RWPE1 (cell line): ENCODE results near the gene LPAR2.

Source experiments
- CTCF ChIA-PET: fragments of 350-600 bp; sonication (Branson Sonifier 250); formaldehyde crosslinking; extraction: SDS; loops from one replicate; lab custom pipeline; 2021; lab: Yijun Ruan, JAX
- POLR2A ChIA-PET: fragments of 400-600 bp; formaldehyde crosslinking; extraction: SDS; loops from one replicate; lab custom pipeline; 2020; ENCODE audit warnings: antibody characterized with exemption; ENCODE audit not compliant: low non-redundant PET; lab: Yijun Ruan, JAX
- DNase-seq: peaks from one replicate; pipeline ENCODE4 v3.0.0; 2012; ENCODE audit warnings: low spot score
- H3K27ac ChIP-seq: fragments of 450-650 bp; 2 replicates; pipeline ENCODE4 v1.5.1; 2017
- TF ChIP-seq, protein P1 (sequence below): fragments of 450-650 bp; conservative IDR thresholded peaks from 2 replicates; pipeline ENCODE4 v1.5.1; 2017; ENCODE audit warnings: low read depth, mild to moderate bottlenecking

Gene LPAR2

DNA sequence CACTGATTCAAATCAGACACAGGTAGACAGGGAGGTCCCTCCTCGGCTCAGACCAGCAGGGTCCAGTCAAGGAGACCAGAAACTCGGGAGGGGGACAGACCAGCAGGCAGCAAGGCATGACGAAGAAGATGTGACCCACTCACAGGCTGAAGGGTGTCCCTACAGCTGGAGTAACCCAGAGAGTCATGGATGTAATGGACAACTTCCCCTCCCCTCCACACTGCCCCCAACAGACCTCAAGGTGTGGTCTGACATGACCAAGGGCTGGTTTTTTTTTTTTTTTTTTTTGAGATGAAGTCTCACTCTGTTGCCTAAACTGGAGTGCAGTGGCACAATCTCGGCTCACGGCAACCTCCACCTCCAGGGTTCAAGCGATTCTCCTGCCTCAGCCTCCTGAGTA, 43.7 kb downstream of the LPAR2 start:
- TF ChIP-seq, protein P1, sequence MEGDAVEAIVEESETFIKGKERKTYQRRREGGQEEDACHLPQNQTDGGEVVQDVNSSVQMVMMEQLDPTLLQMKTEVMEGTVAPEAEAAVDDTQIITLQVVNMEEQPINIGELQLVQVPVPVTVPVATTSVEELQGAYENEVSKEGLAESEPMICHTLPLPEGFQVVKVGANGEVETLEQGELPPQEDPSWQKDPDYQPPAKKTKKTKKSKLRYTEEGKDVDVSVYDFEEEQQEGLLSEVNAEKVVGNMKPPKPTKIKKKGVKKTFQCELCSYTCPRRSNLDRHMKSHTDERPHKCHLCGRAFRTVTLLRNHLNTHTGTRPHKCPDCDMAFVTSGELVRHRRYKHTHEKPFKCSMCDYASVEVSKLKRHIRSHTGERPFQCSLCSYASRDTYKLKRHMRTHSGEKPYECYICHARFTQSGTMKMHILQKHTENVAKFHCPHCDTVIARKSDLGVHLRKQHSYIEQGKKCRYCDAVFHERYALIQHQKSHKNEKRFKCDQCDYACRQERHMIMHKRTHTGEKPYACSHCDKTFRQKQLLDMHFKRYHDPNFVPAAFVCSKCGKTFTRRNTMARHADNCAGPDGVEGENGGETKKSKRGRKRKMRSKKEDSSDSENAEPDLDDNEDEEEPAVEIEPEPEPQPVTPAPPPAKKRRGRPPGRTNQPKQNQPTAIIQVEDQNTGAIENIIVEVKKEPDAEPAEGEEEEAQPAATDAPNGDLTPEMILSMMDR = no peak
- no peak overlapping the region for H3K27ac ChIP-seq
- ChIA-PET CTCF (no interaction called here), POLR2A (no interaction called here)
- DNase-seq = no peak

DNA sequence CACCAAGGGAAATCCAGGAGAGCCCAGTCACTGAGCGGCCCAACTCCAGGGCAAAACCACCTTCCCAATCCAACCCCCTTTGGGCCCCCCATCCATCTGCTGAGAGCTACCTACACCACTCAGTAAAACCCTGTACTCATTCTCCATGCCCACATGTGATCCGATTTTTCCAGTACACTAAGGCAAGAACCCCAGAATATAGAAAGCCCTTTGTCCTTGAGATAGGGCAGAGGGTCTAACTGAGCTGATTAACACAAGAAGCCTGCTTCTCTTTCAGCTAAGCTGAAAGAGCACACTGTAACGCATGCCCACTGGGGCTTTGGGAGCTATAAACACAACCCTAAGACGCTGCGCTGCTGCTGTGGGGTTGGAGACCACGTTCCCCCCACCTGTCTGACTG, 45.5 kb downstream of the LPAR2 start:
- ChIA-PET CTCF (interaction anchor here (0.6 to 1.0 kb wide), 3 partner anchors 43 to 51 kb away, joined by 3 to 5 read pairs (median 4); no protein-coding TSS in a partner anchor), POLR2A (interaction anchor here (0.5 kb wide), 1 partner anchor 13 kb away, joined by 3 read pairs; no protein-coding TSS in a partner anchor)
- DNase-seq = no peak
- no peak overlapping the region for H3K27ac ChIP-seq
- TF ChIP-seq, protein P1 = no peak

DNA sequence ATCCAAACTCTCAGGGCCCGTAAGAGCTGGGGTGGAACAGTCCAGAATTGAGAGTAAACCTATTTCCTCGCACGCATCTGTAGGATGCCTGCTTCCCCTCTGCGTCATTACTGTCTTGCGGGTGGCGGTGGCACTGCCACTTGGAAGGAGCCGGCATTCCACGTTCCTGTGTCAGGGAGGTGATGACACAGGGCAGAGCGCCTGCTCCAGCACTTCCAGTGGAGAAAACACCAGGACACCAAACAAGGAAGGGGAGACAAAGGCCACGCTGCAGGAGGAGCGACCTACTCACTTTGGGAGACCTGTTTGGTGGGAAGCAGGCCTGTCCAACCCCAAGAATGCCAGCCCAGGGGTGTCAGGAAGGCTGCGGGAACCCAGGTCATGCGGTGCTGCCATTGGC, 46.6 kb downstream of the LPAR2 start:
- POLR2A ChIA-PET = no interaction called here
- DNase-seq = no peak
- CTCF ChIA-PET = interaction anchor here (0.7 kb wide), 1 partner anchor 49 kb away, joined by 4 read pairs; no protein-coding TSS in a partner anchor
- TF ChIP-seq, protein P1 = no peak
- no peak overlapping the region for H3K27ac ChIP-seq

DNA sequence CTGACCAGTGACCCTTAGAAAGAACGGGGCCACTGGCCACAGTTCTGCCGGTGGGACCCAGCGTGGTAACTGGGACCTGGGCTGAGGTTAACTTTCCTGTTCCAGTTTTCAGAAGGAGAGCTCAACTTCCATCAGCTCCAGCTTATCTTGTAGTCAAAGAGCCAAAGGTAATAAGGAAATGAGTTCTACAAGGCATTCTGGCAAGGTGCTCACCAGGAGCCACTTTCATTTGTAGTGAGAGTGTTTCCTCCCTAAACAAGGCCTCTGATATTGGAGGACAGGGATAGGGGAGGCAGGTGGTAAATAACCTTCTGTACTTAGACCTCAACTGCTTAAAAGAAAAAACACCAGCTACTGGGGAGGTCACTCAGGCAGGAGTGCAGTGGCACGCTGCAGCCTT, 47.6 kb downstream of the LPAR2 start:
- H3K27ac ChIP-seq = no peak overlapping the region
- CTCF ChIA-PET = no interaction called here
- POLR2A ChIA-PET = no interaction called here
- no peak for DNase-seq
- TF ChIP-seq, protein P1 = no peak

DNA sequence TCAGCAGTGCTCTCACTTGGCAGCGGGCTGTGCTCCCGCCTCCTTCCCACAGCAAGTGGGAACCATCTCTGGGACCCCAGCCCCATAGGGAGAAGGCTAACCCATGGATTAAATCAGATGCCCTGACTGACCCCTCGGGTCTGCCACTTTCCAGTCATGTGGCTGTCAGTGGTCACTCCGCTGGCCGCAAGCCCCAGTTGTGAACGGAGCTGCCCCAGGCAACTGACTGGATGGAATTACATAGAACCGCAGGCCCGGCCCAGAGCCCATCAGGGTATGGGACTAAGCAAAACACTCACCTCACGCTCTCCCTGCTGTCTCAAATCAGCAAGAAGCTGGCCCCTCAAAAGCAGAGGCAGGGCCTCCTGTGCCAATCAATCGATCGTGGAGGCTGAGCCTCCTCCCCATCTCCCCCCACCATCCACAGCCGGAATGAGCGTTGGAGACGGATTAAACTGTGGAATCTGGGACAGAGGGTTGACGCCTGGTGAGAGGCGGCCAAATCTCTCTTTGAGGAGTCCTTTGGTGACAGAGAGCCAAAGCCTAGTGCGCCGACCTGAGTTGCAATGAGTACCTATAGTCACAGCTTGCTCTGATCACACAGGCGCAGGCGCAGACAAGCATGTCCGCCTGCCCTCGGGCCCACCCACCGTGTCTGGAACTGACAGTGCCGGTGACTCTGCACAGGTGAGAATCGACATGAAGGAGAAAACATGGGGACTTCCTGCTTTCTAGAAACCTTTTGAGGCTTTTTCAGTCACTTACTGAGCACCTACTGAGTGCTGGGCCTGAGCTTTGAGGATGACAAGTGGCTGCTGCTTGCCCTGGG, 48.3 kb downstream of the LPAR2 start:
- no peak overlapping the region for H3K27ac ChIP-seq
- TF ChIP-seq, protein P1 = no peak
- CTCF ChIA-PET = no interaction called here
- DNase-seq = no peak
- POLR2A ChIA-PET = no interaction called here

DNA sequence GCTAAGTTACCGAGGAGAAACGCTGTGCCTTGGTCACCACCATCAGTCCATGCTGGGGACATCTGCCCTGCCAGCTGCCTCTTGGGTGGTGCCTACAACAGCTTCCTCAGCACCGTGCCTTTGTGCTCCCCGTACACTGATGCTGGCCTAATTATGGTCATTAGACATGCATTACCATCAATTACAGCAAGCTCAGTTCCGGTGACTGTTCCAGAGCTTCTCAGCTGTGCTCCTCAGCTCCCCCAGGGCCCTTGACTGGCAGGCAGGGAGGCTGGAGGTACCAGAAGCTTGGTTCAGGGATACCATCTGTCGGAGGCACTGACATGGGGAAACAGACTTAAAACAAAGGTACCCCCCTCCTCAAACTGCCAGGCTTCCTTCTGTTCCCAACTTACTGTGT, 49.8 kb downstream of the LPAR2 start:
- TF ChIP-seq, protein P1 = no peak
- no peak overlapping the region for H3K27ac ChIP-seq
- DNase-seq = no peak
- POLR2A ChIA-PET = interaction anchor here (0.6 kb wide), 1 partner anchor 43 kb away, joined by 7 read pairs; no protein-coding TSS in a partner anchor
- CTCF ChIA-PET = no interaction called here
